Adrenal gland (tissue), 5 donors: ENCODE results near the gene PPP6R2.

Experiments used
- CTCF ChIP-seq, 6 experiments: fragments of 450-650 bp in 4 of 6; fragments of 200-600 bp in 2 of 6; sonication (generic) in 1 of 6; IDR thresholded peaks; 1 replicate in 5 of 6; 2 replicates in 1 of 6; pipeline versions ENCODE4 v1.5.1 to v1.8.0; 2016 to 2021; ENCODE audit warnings: antibody characterized with exemption in 6 of 6, mild to moderate bottlenecking in 2 of 6, moderate library complexity in 1 of 6
- POLR2A ChIP-seq, 2 donors: fragments of 450-650 bp; IDR thresholded peaks; one replicate each; pipeline ENCODE4 v1.6.1; 2017; ENCODE audit warnings: antibody characterized with exemption in 2 of 2, mild to moderate bottlenecking in 2 of 2, moderate library complexity in 1 of 2
- donor health status: DM: no; HTN: no; CAD: no.

GRCh38 chr22:50470491-50470890, 127.4 kb downstream of the PPP6R2 start:
- TF ChIP-seq CTCF (IDR thresholded peaks at IDR 0.05) (no peak), POLR2A (IDR thresholded peaks at IDR 0.05) (no peak)
